GM19468 (cell line): ENCODE data around the gene ZNF497.
A peak's percentile ranks its signal among the peaks of the same experiment; 100 is the strongest.
"Not testable (repeated sequence)": the region's sequence is repeated elsewhere in the genome, so short reads cannot be mapped to it uniquely, and the experiment has no call there.

Experiments
- ATAC-seq: cut with Tn5 transposase; IDR thresholded peaks from one replicate; pipeline ENCODE4 v1.9.1; 2021; ENCODE audit warnings: mild to moderate bottlenecking, moderate library complexity, moderate number of reproducible peaks; ENCODE audit not compliant: unreplicated experiment; ENCODE audit errors: extremely low read depth

Gene ZNF497

DNA sequence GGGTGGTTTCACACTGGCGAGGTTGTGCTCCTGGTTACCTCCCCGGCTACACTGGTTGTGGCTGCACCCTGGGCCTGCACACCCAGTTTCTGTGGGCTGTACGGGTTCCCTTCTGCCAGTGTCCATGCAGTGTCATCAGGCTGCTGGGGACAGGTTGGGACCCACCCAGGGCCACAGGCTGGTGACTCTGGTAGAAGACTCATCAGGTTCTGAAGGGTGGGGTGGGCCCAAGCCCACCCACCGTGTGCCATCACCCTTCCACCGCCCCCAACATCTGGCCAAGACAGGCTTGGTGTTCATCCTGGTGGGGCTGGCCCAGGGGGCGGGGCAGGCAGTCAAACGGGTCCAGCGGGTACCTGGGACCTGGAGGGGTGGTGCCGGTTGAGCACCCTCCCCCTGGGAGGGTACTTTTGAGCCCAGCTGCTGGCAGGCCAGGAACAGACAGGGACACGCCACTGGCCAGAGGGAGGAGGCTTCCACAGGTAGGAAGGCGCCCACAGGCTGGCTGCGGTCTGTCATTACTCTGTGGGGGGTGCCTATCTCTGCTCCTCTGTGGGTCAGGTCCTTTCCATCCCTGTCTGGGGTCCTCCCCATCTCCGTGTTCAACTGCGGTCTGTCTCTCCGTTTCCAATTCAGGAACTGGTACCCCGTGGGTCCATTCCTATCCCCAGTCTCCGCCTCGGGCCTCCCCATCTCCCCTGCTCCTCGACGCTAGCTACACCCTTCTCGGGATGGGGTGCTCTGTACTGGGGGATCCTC lies 32.8 kb upstream of the ZNF497 start, which contains the start of gene RNF225:
Gene RNF225, plus strand, starts transcription at position 437 of the 759 bp plus-strand sequence. CDS start 434 bp downstream, outside the sequence.
- no peak for ATAC-seq

DNA sequence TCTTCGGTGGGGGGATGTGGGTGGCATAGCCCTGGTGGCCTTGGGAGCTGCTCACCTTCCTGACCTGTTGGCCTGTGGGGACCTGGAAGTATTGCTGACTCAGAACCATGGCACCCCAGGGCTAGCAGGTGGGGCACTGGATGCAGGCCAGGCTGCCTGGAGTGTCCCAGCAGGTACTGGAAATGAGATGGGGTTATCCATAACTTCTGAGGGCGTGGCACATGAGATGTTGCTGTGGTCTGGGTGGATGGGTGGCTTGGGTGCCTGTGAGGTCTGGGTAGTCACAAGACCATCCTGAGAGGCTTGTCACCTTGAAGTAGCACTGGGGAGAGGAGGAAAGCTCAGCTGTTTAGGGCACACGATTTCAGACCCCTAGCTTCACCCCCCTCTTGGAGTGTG lies 32.3 kb upstream of the ZNF497 start:
- ATAC-seq, result no peak

DNA sequence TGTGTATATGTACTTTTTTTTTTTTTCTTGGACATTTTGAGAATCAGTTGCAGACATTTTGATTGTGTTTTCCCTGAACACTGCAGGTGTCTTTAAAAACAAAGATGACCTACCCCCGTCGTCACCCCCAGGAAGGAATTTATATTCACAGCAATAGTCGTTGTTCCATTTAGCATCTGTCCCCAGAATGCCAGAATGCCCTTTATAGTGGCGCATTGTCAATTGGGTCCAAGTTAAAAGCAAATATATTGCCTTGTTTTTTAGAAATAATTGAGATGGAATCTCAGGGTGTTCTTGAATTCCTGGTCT lies 31.1 kb upstream of the ZNF497 start:
- ATAC-seq, result no peak

DNA sequence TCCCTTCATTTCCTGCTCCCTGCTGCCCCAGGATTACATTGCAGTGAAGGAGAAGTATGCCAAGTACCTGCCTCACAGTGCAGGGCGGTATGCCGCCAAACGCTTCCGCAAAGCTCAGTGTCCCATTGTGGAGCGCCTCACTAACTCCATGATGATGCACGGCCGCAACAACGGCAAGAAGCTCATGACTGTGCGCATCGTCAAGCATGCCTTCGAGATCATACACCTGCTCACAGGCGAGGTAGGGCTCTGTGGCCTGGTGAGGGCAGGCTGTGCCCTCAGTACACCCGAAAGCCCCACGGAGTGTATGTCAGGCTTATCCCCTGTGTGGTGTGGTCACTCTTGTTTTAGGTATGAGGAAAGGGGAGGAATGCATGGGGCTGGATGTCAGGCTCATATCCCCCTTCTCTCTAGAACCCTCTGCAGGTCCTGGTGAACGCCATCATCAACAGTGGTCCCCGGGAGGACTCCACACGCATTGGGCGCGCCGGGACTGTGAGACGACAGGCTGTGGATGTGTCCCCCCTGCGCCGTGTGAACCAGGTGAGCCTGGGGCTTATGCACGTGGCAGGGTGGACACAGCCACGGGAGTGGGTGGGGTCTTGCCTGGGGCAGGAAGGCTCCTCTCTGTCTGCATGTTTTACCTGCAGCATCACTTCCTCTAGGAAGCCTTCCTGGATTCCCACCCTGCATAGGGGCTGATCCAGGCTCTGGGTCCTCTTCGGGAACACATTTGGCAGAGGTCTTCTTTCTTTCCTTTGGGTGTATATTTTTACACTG lies 30.6 kb upstream of the ZNF497 start:
- no peak for ATAC-seq

DNA sequence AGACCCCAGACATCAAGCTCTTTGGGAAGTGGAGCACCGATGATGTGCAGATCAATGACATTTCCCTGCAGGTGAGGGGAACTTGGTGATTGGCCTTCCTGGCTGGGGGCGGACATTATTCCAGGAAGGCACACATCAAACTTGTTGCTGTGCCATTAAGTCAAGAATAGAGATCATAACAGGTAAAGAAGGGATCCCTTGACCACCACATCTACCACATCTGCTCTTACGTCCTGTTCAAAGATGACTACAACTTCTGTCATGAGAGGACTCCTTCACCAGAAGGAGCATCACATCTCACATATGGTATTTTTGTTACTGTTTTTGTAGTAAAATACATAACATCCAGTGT lies 25.6 kb upstream of the ZNF497 start:
- no peak for ATAC-seq

DNA sequence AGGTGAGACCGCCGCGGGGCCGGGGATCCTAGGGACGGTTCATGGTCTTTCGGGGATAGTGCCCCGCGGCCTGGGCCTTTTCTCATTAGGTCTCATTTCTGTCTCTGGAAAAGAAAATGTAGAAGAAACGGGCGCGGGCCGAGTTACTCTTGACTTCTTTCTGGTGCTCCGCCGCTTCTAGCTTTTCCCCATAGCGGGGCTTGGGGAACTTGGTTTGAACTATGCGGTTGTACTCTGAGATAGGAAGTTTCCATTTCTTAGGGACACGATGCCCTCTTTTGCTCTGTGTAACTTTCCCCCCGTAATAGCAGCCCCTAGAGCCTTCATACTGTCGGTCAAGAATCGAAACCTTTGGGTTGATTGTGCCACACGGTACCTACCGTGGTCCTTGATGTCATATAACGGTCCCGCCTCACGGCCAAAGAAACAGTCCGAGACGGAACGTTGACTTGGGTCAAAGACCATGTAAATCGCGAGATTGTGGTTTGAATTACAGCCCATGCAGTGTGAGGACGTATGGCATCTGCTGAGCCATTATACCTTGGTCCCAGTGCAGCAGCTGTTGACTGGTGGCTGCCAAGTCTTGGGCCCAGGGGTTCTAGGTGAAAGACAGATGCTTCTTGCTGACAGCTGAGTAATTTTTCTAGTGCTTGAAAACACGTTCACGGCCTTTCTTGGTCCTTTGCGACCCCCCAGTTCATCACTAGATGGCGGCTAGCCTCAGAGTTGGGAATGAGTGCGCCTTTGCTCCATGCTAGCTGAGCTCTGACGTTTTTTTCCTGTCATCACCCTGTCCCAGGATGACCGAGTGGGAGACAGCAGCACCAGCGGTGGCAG lies 25.0 kb upstream of the ZNF497 start:
- ATAC-seq, result no peak

DNA sequence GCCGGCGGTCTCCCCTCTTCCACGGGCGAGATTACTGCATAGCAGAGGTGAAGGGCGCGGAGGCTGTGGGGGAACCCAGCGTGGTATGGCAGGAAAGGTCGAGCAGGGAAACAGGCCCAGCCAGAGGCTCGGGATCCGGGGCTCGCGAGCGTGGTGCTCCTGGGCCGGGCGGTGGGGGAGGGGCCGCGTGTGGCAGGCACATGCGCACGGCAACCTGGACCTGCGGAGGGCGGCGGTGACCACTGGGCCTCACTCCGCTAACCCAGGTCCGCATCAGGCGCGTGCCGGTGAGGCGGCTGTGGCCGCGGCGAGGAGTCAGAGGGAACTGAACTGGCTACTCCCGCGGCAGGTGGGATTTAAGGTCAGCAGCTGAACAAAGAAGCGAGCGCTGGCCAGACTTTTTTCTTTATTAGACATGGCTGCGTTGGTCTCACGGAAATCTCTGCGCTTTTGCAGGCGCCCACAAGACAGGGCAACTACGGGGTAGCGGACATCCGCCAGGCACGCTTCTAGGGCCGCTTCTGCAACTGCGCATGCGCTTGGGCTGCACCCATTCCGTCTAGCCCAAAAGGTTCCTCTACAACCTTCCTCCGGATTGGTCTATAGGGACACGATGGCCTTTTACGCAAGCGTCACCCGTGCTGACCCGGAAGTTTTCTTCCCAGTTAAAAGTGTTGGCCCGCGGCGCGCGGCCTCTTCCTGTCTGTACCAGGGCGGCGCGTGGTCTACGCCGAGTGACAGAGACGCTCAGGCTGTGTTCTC lies 24.2 kb upstream of the ZNF497 start, which contains the start of gene RPS5:
Gene RPS5, plus strand, starts transcription at position 694 of the 762 bp plus-strand sequence. CDS start 869 bp downstream, outside the sequence.
- ATAC-seq, result peak; percentile 83

DNA sequence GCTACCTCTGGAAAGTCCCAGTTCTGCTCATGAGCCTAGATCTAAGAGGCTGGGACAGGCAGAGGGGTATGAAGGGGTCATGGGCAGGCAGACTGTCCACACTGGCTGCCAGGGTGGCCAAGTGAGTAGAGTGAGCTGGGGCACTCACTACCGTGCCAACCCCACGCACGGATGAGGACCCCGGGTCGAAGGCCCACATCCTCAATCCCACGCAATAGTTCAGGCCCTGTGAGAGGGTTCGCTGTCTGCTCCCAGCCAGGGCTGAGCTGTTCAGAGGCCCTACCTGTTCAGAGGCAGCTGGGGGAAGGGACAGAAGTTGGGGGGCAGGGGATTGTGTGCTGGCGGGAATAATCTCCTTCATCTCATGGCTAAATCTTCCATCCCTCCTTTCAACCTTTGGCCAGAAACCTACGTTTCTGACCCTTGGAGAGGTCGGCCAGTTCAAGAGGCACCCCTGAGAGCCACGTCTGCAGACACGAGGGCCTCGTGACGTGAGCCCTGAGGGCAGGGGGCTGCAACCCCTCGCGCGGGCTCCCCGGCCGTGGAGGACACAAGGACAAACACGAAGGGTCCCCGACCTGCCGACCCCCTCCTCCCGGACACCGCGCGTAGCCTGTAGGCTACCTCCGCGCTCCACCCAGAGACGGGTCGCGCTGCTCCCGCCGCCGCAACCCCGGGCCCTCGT lies 23.5 kb upstream of the ZNF497 start:
- ATAC-seq, result no peak

DNA sequence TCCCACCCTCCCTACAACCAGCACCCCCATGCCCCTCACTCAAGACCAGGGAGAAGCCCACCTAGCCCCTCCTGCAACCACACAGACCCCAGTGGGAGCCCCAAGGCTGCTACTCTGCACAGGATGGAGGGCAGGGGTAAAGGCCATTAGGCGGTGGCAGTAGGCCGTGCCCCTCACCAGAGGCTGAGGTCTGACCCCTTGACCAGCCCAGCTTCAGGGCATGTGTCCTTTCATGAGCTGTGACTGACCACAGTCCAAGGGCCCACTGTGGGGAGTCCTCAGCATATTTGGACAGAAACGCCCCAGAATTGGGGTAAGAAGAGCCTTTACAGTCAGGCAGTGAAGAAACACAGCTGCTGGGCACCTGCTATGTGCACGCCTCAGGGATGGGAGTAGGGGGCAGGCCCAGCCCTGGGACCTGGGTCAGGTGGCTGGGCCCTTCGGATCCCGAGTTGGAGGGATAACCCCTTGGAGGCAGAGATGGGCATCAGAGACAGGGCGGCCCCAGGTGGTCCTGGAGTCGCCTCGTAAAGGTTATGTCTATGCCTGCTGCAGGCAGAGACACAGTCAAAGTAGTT lies 22.9 kb upstream of the ZNF497 start:
- no peak for ATAC-seq

DNA sequence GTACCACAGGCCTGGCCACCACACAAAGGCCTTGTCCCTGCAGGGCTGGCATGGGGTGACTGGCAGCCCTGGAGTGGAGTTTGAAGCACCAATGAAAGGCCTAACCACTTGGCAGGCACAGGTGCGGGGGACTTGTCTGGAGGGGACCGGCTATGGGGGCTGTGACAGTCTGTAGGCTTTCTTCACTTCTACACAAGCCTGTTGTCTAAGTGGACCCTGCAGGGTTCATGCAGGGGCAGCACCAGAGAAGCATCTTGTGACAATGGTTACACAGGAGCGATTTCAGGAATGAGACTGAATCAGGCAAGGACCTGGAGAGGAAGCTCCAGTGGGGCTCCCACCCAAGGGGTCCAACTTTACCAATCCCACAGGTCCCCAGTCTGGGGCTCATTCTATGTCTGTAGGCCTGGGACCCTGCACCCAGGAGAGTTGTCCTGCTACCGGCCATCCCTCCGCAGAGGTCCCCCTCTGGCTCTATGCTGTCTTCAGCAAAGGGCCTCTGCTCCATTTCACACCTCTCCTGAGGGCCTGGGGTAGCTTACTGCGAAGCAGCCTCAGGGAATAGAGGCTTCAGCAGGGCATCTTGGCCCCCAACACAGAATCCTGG lies 20.5 kb upstream of the ZNF497 start:
- ATAC-seq, result no peak

DNA sequence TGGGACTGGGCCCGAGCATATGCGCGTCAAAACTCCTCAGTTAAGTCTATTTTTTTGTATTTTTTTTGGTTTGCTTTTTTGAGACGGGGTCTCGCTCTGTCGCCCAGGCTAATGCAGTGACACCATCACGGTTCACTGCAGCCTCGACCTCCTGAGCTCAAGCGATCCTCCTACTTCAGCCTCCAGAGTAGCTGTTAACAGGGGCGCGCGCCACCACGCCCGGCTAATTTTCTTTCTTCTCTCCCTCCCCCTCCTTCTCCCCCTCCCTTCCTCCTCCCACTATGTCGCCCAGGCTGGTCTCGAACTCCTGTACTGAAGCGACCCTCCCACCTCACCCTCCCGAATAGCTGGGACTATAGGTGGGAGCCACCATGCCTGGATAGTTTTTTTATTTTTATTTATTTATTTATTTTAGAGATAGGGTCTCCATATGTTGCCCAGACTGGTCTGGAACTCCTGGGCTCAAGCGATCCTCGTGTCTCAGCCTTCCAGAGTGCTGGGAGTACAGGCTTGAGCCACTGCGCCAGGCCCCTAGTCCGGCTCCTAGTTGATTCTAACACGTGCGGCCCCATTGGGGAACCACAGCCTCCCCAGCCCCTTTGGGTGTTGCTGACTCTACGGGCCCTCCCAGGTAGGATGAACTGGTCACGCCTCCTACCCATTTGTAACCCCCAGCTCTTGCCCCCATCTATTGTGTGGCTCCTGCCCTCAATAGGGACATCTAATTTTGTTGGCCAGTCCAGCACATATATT lies 19.1 kb upstream of the ZNF497 start:
- no peak for ATAC-seq

DNA sequence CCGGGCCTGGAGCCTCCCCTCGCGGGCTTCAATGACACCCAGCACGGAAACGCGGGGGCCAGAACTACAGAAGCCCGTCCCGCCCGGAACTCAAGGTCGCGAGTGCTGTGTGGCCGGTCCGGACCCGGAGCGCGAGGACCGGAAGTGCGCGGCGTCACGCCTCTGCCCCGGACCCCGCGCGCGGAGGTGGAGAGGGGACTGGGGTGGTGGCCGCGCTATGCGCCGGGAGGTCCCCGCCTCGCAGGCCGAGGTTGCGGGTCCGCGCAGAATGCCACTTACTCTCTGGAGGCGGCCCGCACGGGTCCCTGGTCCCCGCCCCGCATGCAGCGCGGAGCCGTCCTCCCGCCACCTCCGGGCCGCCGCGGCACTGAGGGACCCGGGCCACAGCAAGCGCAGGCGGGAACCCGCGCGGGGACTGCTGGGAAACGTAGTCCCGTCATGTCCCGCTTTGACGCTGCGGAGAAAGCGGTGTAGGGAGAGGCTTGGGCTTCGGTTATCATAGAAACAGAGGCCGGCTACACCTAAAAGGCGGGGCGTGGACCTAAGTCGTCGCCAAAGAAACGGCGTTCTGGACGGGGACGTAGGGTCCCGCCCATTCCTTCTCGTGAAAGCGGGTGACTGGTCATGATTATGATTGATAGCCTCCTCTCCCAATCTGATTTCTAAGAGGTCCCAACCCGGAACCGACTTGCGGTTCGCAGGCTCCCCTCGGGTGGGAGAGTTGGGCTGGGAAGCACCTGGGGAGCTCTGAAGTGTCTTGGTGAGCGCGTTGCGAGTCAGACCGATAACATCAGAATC lies 18.3 kb upstream of the ZNF497 start, which contains the start of gene ZNF837:
Gene ZNF837, minus strand, starts transcription at position 369 of the 798 bp plus-strand sequence. CDS start 11,698 bp downstream, outside the sequence.
- peak; percentile 67 for ATAC-seq

DNA sequence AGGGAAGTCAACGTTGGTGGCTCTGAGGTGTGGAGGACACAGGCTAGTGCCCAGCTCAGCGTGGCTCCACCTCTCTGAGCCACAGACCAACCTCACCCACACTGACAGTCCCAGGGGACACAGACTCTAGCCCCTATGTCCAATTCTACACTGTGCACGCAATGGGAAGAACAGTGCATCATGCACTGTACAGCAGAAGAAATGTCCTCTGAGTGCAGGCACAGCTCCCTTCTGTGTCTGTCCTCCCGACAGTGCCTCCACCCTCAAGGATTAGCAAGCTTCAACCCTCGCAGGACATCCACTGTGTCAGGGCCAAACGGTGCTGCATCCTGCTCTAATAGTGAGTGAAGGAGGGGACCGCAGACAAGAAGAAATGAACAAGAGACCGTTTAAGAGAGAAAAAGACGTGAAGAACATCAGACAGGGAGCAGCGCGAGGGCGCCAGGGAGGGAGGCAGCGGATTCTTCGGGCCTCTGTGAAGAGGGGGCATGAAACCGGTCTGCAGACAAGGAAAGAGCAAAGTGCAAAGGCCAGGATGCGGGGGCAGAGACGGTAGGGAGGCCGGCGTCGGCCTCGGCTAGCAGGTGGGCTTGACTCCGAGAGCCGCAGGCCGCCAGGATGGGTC lies 17.6 kb upstream of the ZNF497 start:
- no peak for ATAC-seq

DNA sequence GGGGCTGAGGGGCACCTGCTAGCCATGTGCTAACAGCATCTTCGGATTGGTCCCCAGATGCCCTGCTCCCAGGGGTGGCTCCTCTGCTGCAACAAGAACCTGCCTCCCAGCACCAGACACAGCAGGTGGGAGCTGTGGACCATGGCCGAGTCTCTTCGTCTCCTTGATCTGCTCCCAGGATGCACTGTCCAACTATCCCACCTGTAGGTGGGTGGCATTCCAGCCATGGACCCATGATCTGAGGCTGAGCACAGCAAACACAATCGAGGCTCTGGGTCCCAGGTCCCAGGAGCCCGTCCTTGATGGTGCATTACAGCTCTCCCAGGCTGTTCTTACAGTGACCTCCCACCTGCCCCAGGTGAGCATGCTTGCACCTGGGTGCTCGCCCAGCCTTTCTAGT lies 16.7 kb upstream of the ZNF497 start:
- no peak for ATAC-seq

DNA sequence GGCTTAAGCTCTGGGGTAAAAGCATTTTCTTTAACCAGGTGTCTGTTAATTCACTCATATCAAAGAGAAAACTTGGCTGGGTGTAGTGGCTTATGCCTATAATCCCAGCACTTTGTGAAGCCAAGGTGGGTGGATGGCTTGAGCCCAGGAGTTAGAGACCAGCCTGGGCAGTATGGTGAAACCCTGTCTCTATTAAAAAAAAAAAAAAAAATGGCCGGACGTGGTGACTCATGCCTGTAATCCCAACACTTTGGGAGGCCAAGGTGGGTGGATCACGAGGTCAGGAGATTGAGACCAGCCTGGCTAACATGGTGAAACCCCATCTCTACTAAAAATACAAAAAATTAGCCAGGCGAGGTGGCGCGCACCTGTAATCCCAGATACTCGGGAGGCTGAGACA lies 14.2 kb upstream of the ZNF497 start:
- not testable (repeated sequence) for ATAC-seq

DNA sequence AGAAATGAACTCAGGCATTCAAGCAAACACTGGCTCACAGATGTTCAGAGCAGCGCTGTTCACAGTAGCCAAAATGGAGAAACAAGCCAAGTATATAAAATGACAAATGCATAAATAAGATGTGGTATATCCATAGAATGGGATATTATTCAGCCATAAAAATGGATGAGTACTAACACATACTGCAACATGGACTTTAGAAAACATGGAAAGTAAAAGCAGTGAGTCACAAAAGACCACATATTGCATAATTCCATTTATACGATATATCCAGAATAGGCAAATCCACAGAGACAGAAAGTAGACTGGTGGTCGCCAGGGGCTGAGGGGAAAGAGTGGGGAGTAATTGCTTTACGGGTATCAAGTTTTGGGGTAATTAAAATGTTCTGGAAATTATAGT lies 11.6 kb upstream of the ZNF497 start:
- ATAC-seq, result no peak
